K562 (cell line): Measurements from ENCODE around the gene ENTPD3. TPM values are rescaled to one million over a fixed set of nuclear protein-coding genes. Genes with fewer than 3 reads are reported as not detected.

Experiments
- BCOR ChIP-seq: fragments of 450-650 bp; IDR thresholded peaks from 2 replicates; pipeline ENCODE4 v1.6.1; 2016
- CHAMP1 ChIP-seq: fragments of 450-650 bp; IDR thresholded peaks from 2 replicates; pipeline ENCODE4 v1.6.1; 2016; ENCODE audit warnings: mild to moderate bottlenecking
- FOXP1 ChIP-seq: sonication (generic); formaldehyde crosslinking; IDR thresholded peaks from 2 replicates; pipeline ENCODE4 v1.8.0; 2022; ENCODE audit warnings: mild to moderate bottlenecking, missing genetic modification reagents
- GTF2E2 ChIP-seq: fragments of 200-800 bp; sonication (Bioruptor generic); IDR thresholded peaks from 2 replicates; pipeline ENCODE4 v1.6.1; 2016; ENCODE audit warnings: missing genetic modification characterization, missing compliant biosample characterization
- HDAC3 ChIP-seq: fragments of 450-650 bp; IDR thresholded peaks from 2 replicates; pipeline ENCODE4 v1.6.1; 2018; ENCODE audit warnings: borderline replicate concordance, mild to moderate bottlenecking, moderate library complexity; ENCODE audit not compliant: partially characterized antibody
- ILF3 ChIP-seq: fragments of 450-650 bp; IDR thresholded peaks from 2 replicates; pipeline ENCODE4 v1.6.1; 2018; ENCODE audit warnings: antibody characterized with exemption, mild to moderate bottlenecking, moderate library complexity, borderline replicate concordance
- MITF ChIP-seq: IDR thresholded peaks from 2 replicates; pipeline ENCODE4 v1.6.1; 2014; ENCODE audit warnings: antibody characterized with exemption
- NFE2L1 ChIP-seq: fragments of 450-650 bp; IDR thresholded peaks from 2 replicates; pipeline ENCODE4 v1.6.1; 2016; ENCODE audit warnings: missing genetic modification characterization, low read depth, mild to moderate bottlenecking, missing compliant biosample characterization, moderate library complexity, borderline replicate concordance
- NONO ChIP-seq, 2 experiments: fragments of 200-400 bp in 1 of 2; fragments of 450-650 bp in 1 of 2; formaldehyde crosslinking in 1 of 2; IDR thresholded peaks; 2 replicates each; pipeline ENCODE4 v1.6.1; 2017; ENCODE audit warnings: low read depth in 2 of 2, mild to moderate bottlenecking in 2 of 2, moderate library complexity in 2 of 2, low read length in 1 of 2
- POLR2B ChIP-seq: fragments of 450-650 bp; IDR thresholded peaks from 2 replicates; pipeline ENCODE4 v1.6.1; 2018; ENCODE audit warnings: low read depth; ENCODE audit not compliant: partially characterized antibody
- RB1 ChIP-seq: fragments of 450-650 bp; IDR thresholded peaks from 2 replicates; pipeline ENCODE4 v1.6.1; 2017; ENCODE audit warnings: low read depth, mild to moderate bottlenecking
- SIX5 ChIP-seq, 2 experiments: IDR thresholded peaks; 2 replicates each; pipeline ENCODE4 v1.6.1; 2011; ENCODE audit warnings: low read length in 2 of 2, borderline replicate concordance in 1 of 2, low read depth in 1 of 2, mild to moderate bottlenecking in 1 of 2, moderate library complexity in 1 of 2; ENCODE audit not compliant: insufficient read depth in 1 of 2
- SMAD1 ChIP-seq: fragments of 150-350 bp; IDR thresholded peaks from 2 replicates; pipeline ENCODE4 v1.6.1; 2014; ENCODE audit warnings: low read length, low read depth; ENCODE audit not compliant: partially characterized antibody
- SREBF2 ChIP-seq: sonication (generic); formaldehyde crosslinking; IDR thresholded peaks from 2 replicates; pipeline ENCODE4 v1.4.0; 2020; ENCODE audit warnings: mild to moderate bottlenecking, missing genetic modification reagents
- STAT5B ChIP-seq: fragments of 250-450 bp; sonication (Bioruptor Pico); IDR thresholded peaks from 2 replicates; pipeline ENCODE4 v1.8.0; 2021; ENCODE audit warnings: mild to moderate bottlenecking, inconsistent platforms
- TARDBP ChIP-seq: fragments of 450-650 bp; IDR thresholded peaks from 2 replicates; pipeline ENCODE4 v1.6.1; 2016
- USF2 ChIP-seq: sonication (generic); formaldehyde crosslinking; IDR thresholded peaks from 2 replicates; pipeline ENCODE4 v1.5.0; 2020; ENCODE audit warnings: missing genetic modification reagents
- ZNF134 ChIP-seq: fragments of 250-450 bp; sonication (Bioruptor Pico); conservative IDR thresholded peaks from 2 replicates; pipeline ENCODE4 v1.4.0; 2020
- ZNF140 ChIP-seq: fragments of 250-450 bp; sonication (Bioruptor Pico); IDR thresholded peaks from 2 replicates; pipeline ENCODE4 v1.8.0; 2021; ENCODE audit warnings: moderate library complexity, mild to moderate bottlenecking, inconsistent platforms
- ZNF143 ChIP-seq: sonication (generic); formaldehyde crosslinking; IDR thresholded peaks from 2 replicates; pipeline ENCODE4 v1.9.0; 2022; ENCODE audit warnings: mild to moderate bottlenecking, missing genetic modification reagents
- ZNF224 ChIP-seq: sonication (generic); formaldehyde crosslinking; IDR thresholded peaks from 2 replicates; pipeline ENCODE4 v1.8.0; 2022; ENCODE audit warnings: mild to moderate bottlenecking, missing genetic modification reagents
- ZNF707 ChIP-seq: fragments of 250-450 bp; sonication (Bioruptor Pico); conservative IDR thresholded peaks from 2 replicates; pipeline ENCODE4 v1.8.0; 2022; ENCODE audit warnings: inconsistent platforms, mild to moderate bottlenecking, moderate library complexity
- polyA plus RNA-seq, 8 experiments: library from polyadenylated mRNA; depleted of rRNA in 4 of 8; stranded (reverse) in 5 of 8; unstranded in 3 of 8; fragments of >200 nt; fragmentation: Nextera tagmentation in 2 of 8; fragmentation: Illumina TruSeq in 1 of 8; extraction: Ambion mirVana in 2 of 8; extraction: Trizol in 1 of 8; gene quantifications; 2 replicates each; pipeline versions ENCODE4 v1.2.1 to v1.2.3, GENCODE V29; 2011 to 2014; ENCODE audit warnings: inconsistent platforms in 1 of 8, missing spikeins in 1 of 8
- total RNA-seq, 7 experiments: library from RNA; depleted of rRNA in 6 of 7; stranded (reverse); fragments of >200 nt in 6 of 7; fragmentation: Illumina TruSeq in 2 of 7; extraction: Trizol in 2 of 7; gene quantifications; 2 replicates each; pipeline versions ENCODE4 v1.2.1 to v1.2.3, GENCODE V29; 2011 to 2021; ENCODE audit warnings: low replicate concordance in 1 of 7

The ENTPD3 gene
- total and polyA plus RNA-seq, 9 of the 15 experiments (the other 6 are each of a cell fraction or from before 2014, with no cell fraction given), result 0.23 to 2.1 (median 0.58) TPM

- TF ChIP-seq STAT5B (no peak), POLR2B (peak; percentile 84), ZNF707 (CRISPR knock-in tag) (no peak), RB1 (peak; percentile 51; the same call in 1 of the 2 replicates), USF2 (CRISPR knock-in tag) (no peak), CHAMP1 (no peak; the same call in 1 of the 2 replicates), SREBF2 (CRISPR knock-in tag) (no peak), MITF (no peak), TARDBP (no peak), HDAC3 (no peak), GTF2E2 (tag) (no peak; the same call in 1 of the 2 replicates), SIX5 (IDR thresholded peaks at IDR 0.05; ENCODE audit: borderline replicate concordance in 1 of 2, insufficient read depth in 1 of 2, low read depth in 1 of 2, low read length in 2 of 2) (peak; percentile 49 to 52; a peak in 3 of 4 replicates), FOXP1 (0 out of 2 replicates have a peak, but pooled peaks have one; percentile 26), NONO (IDR thresholded peaks at IDR 0.05; ENCODE audit: low read depth in 2 of 2, low read length in 1 of 2) (peak in 1 of 2 experiments; percentile 24; a peak in 1 of 4 replicates), BCOR (no peak), NFE2L1 (tag) (no peak), ZNF134 (CRISPR knock-in tag) (no peak; the same call in 1 of the 2 replicates), ILF3 (no peak), ZNF140 (CRISPR knock-in tag) (no peak), ZNF143 (CRISPR knock-in tag) (no peak), ZNF224 (CRISPR knock-in tag) (no peak), SMAD1 (peak; percentile 68)
Measured at GRCh38 chr3:40452876-40453730, 66.1 kb downstream of the ENTPD3 start (continued).
